Smooth muscle cell (in vitro differentiated cells): ENCODE data around the gene CBY1. TPM values are rescaled to one million over a fixed set of nuclear protein-coding genes. Genes with fewer than 3 reads are reported as not detected.

Experiments used
- DNase-seq: peaks from one replicate; lab custom pipeline; 2025; ENCODE audit not compliant: unreplicated experiment; lab: John Stamatoyannopoulos, UW
- H2AFZ ChIP-seq: fragments of 200-600 bp; sonication (generic); 2 replicates; pipeline ENCODE4 v1.6.0; 2016; ENCODE audit warnings: antibody characterized with exemption, low read depth, mild to moderate bottlenecking
- H3F3A ChIP-seq: fragments of 200-600 bp; sonication (generic); 2 replicates; pipeline ENCODE4 v1.6.0; 2017; ENCODE audit warnings: antibody characterized with exemption, low read depth
- H3K27ac ChIP-seq: fragments of 200-600 bp; sonication (generic); 2 replicates; pipeline ENCODE4 v1.5.1; 2016; ENCODE audit warnings: low read depth, mild to moderate bottlenecking
- H3K27me3 ChIP-seq: fragments of 200-600 bp; sonication (generic); 2 replicates; pipeline ENCODE4 v1.6.1; 2016; ENCODE audit warnings: low read depth, mild to moderate bottlenecking
- H3K36me3 ChIP-seq: fragments of 200-600 bp; sonication (generic); 2 replicates; pipeline ENCODE4 v1.5.1; 2016; ENCODE audit warnings: low read depth
- H3K4me1 ChIP-seq: fragments of 200-600 bp; sonication (generic); 2 replicates; pipeline ENCODE4 v1.5.1; 2016; ENCODE audit warnings: low read depth
- H3K4me2 ChIP-seq: fragments of 200-600 bp; sonication (generic); 2 replicates; pipeline ENCODE4 v1.6.0; 2016; ENCODE audit warnings: mild to moderate bottlenecking
- H3K4me3 ChIP-seq: fragments of 200-600 bp; sonication (generic); 2 replicates; pipeline ENCODE4 v1.5.1; 2016; ENCODE audit warnings: mild to moderate bottlenecking
- H3K79me2 ChIP-seq: fragments of 200-600 bp; sonication (generic); 2 replicates; pipeline ENCODE4 v1.6.0; 2016; ENCODE audit warnings: low read depth, mild to moderate bottlenecking
- H3K9ac ChIP-seq: fragments of 200-600 bp; sonication (generic); 2 replicates; pipeline ENCODE4 v1.6.0; 2016; ENCODE audit warnings: low read depth
- H3K9me3 ChIP-seq: fragments of 200-600 bp; sonication (generic); replicated peaks from 2 replicates; pipeline ENCODE4 v1.5.1; 2016; ENCODE audit warnings: low read depth
- H4K20me1 ChIP-seq: fragments of 200-600 bp; sonication (generic); 2 replicates; pipeline ENCODE4 v1.6.0; 2016; ENCODE audit warnings: low read depth
- CTCF ChIP-seq: fragments of 200-600 bp; sonication (generic); IDR thresholded peaks from 2 replicates; pipeline ENCODE4 v1.5.1; 2017; ENCODE audit warnings: borderline replicate concordance, mild to moderate bottlenecking, antibody characterized with exemption; ENCODE audit not compliant: insufficient read depth, poor library complexity, severe bottlenecking
- WGBS: methylation state at CpG from one replicate; pipeline ENCODE4 v1.1.7; 2016; ENCODE audit warnings: low lambda C conversion rate; 5-methylcytosine and 5-hydroxymethylcytosine counted together
- polyA plus RNA-seq: library from polyadenylated mRNA; unstranded; fragments of >200 nt; fragmentation: Nextera tagmentation; extraction: Ambion mirVana; gene quantifications from 2 replicates; pipeline ENCODE4 v1.2.1, GENCODE V29; 2016
- total RNA-seq: library from RNA; depleted of rRNA; stranded (reverse); fragments of >200 nt; gene quantifications from 2 replicates; pipeline ENCODE4 v1.2.3, GENCODE V29; 2014

The CBY1 gene
- total and polyA plus RNA-seq, 2 experiments from 2014 or later, result 12.3 to 52.9 TPM

GRCh38 chr22:38700789-38701628 is 44.6 kb downstream of the CBY1 start, which contains the start of gene JOSD1:
JOSD1 (minus strand) TSS chr22:38700943; CDS start chr22:38699987, 956 bp downstream.
- peak within 1 kb of the TSS; percentile 98 for H3K9ac ChIP-seq
- H3K36me3 ChIP-seq, result no peaks in the 10 kb centered on the region
- H3F3A ChIP-seq, result peaks cover 3% of the 10 kb centered on the region
- peak; percentile 84 for DNase-seq
- peak within 1 kb of the TSS; percentile 88 for H3K4me2 ChIP-seq
- H3K27ac ChIP-seq, result peak within 1 kb of the TSS; percentile 94
- peaks cover 38% of the 10 kb centered on the region for H4K20me1 ChIP-seq
- peaks cover 37% of the 10 kb centered on the region for H3K4me1 ChIP-seq
- peak within 1 kb of the TSS; percentile 96 for H3K4me3 ChIP-seq
- H3K79me2 ChIP-seq, result peaks cover 44% of the 10 kb centered on the region
- H2AFZ ChIP-seq, result peak within 1 kb of the TSS; percentile 80
- WGBS, result under 1% methylated on average over 80 of the region's 94 CpGs
- TF ChIP-seq CTCF, result no peak
- H3K9me3 ChIP-seq, result no peaks in the 10 kb centered on the region
- H3K27me3 ChIP-seq, result no peaks in the 10 kb centered on the region

GRCh38 chr22:38704654-38705234 is 48.3 kb downstream of the CBY1 start:
- peaks cover 19% of the 10 kb centered on the region for H3K4me1 ChIP-seq
- peak overlapping the region; percentile 88 for H2AFZ ChIP-seq
- peak overlapping the region; percentile 83 for H3K4me2 ChIP-seq
- no peak for TF ChIP-seq CTCF
- peaks cover 44% of the 10 kb centered on the region for H3K79me2 ChIP-seq
- WGBS, result 33% methylated on average over 10 of the region's 10 CpGs
- H3K27me3 ChIP-seq, result no peaks in the 10 kb centered on the region
- H3K4me3 ChIP-seq, result peak overlapping the region; percentile 41
- no peak for DNase-seq
- peaks cover 36% of the 10 kb centered on the region for H4K20me1 ChIP-seq
- H3K9ac ChIP-seq, result peak overlapping the region; percentile 45
- H3K27ac ChIP-seq, result peak overlapping the region; percentile 85
- no peaks in the 10 kb centered on the region for H3K36me3 ChIP-seq
- H3F3A ChIP-seq, result peaks cover 8% of the 10 kb centered on the region
- H3K9me3 ChIP-seq, result no peaks in the 10 kb centered on the region

- H3K9ac ChIP-seq, result peak within 1 kb of the TSS; percentile 98
- DNase-seq, result peak; percentile 98
- H3K9me3 ChIP-seq, result no peaks in the 10 kb centered on the region
- WGBS, result under 1% methylated on average over 55 of the region's 55 CpGs
- peaks cover 44% of the 10 kb centered on the region for H3K79me2 ChIP-seq
- peaks cover 43% of the 10 kb centered on the region for H4K20me1 ChIP-seq
- H3K36me3 ChIP-seq, result no peaks in the 10 kb centered on the region
- H3K4me2 ChIP-seq, result peak within 1 kb of the TSS; percentile 91
- H3F3A ChIP-seq, result peaks cover 8% of the 10 kb centered on the region
- peak within 1 kb of the TSS; percentile 88 for H2AFZ ChIP-seq
- H3K27ac ChIP-seq, result peak within 1 kb of the TSS; percentile 92
- H3K4me1 ChIP-seq, result peaks cover 19% of the 10 kb centered on the region
- no peaks in the 10 kb centered on the region for H3K27me3 ChIP-seq
- TF ChIP-seq CTCF, result no peak
- H3K4me3 ChIP-seq, result peak within 1 kb of the TSS; percentile 95
These were observed 49.0 kb downstream of the CBY1 start, which contains the start of gene GTPBP1 for GRCh38 chr22:38705235-38706100. GTPBP1 (plus strand) TSS chr22:38705944; CDS start chr22:38705956, 12 bp downstream.
